Measurements from ENCODE around the gene BRMS1. TPM values are rescaled to one million over a fixed set of nuclear protein-coding genes. Genes with fewer than 3 reads are reported as not detected.

The BRMS1 gene
- total and polyA plus RNA-seq, 4 donors = 12.0 to 24.0 (median 20.3) TPM

DNA sequence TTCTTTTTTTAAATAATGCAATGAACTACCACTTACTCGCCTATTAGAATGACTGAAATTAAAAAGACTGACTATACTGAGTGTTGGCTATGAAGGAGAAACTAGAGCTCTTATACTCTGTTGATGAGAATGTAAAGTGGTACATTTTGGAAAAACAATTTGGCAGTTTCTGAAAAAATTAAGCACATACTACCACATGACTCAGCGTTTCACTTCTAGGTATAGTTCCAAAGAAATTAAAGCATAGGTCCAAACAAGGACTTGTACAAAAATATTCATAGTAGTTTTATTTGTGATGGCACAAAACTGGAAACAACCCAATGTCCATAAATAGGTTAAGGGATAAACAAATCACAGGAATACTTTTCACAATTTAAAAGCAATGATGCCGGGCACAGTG is 49.0 kb upstream of the BRMS1 start (continued):
- no peak for TF ChIP-seq ZBTB33 (IDR thresholded peaks at IDR 0.05)
- TF ChIP-seq, protein P1, sequence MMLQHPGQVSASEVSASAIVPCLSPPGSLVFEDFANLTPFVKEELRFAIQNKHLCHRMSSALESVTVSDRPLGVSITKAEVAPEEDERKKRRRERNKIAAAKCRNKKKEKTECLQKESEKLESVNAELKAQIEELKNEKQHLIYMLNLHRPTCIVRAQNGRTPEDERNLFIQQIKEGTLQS (IDR thresholded peaks at IDR 0.05) = no peak
- TF ChIP-seq EGR1 (IDR thresholded peaks at IDR 0.05; ENCODE audit: low read depth in 2 of 2) = no peak
- no peak for TF ChIP-seq TAF1 (conservative IDR thresholded peaks at IDR 0.05)

DNA sequence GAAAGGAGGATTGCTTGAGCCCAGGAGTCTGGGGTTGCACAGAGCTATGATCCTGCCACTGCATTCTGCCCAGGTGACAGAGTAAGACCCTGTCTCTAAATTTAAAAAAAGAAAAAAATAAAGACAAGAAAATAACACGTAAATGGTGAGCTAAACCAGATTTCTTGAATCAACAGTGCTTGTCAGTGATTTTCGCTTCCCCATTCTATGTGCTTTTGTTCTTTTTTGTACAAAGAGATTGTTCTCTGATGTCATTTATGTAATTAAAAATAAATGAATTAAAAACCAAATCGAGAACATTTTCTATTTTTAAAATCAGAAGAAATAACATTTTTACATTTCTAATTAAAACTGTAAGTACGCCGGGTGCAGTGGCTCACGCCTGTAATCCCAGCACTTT is 46.4 kb upstream of the BRMS1 start:
- no peaks in the 10 kb centered on the region for H3K9me3 ChIP-seq (ENCODE audit: control insufficient read depth in 4 of 4, low read length in 3 of 4)
- no peak overlapping the region for H3K4me3 ChIP-seq (ENCODE audit: low read depth in 1 of 3, low read length in 3 of 3)
- H3K27ac ChIP-seq (ENCODE audit: low read depth in 1 of 2, low read length in 2 of 2) = no peak overlapping the region
- H3K27me3 ChIP-seq (ENCODE audit: control insufficient read depth in 4 of 4, insufficient read depth in 4 of 4, low read length in 3 of 4) = no peaks in the 10 kb centered on the region
- H3K36me3 ChIP-seq (ENCODE audit: control insufficient read depth in 4 of 4, insufficient read depth in 3 of 4, low read depth in 1 of 4, low read length in 3 of 4) = no peaks in the 10 kb centered on the region
- H3K4me1 ChIP-seq (ENCODE audit: control insufficient read depth in 4 of 4, insufficient read depth in 4 of 4, low read length in 3 of 4) = peaks cover 0 to 1% (median 0%) of the 10 kb centered on the region in 4 donors
- 77% methylated on average over 6 of the region's 6 CpGs for WGBS
- no peak overlapping the region for H3K9ac ChIP-seq (ENCODE audit: low read depth in 1 of 2, low read length in 2 of 2)
- TF ChIP-seq, protein P2, sequence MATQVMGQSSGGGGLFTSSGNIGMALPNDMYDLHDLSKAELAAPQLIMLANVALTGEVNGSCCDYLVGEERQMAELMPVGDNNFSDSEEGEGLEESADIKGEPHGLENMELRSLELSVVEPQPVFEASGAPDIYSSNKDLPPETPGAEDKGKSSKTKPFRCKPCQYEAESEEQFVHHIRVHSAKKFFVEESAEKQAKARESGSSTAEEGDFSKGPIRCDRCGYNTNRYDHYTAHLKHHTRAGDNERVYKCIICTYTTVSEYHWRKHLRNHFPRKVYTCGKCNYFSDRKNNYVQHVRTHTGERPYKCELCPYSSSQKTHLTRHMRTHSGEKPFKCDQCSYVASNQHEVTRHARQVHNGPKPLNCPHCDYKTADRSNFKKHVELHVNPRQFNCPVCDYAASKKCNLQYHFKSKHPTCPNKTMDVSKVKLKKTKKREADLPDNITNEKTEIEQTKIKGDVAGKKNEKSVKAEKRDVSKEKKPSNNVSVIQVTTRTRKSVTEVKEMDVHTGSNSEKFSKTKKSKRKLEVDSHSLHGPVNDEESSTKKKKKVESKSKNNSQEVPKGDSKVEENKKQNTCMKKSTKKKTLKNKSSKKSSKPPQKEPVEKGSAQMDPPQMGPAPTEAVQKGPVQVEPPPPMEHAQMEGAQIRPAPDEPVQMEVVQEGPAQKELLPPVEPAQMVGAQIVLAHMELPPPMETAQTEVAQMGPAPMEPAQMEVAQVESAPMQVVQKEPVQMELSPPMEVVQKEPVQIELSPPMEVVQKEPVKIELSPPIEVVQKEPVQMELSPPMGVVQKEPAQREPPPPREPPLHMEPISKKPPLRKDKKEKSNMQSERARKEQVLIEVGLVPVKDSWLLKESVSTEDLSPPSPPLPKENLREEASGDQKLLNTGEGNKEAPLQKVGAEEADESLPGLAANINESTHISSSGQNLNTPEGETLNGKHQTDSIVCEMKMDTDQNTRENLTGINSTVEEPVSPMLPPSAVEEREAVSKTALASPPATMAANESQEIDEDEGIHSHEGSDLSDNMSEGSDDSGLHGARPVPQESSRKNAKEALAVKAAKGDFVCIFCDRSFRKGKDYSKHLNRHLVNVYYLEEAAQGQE (IDR thresholded peaks at IDR 0.05) = no peak
- TF ChIP-seq FOXA2 (IDR thresholded peaks at IDR 0.05) (no peak), JUND (IDR thresholded peaks at IDR 0.05) (no peak), YY1 (IDR thresholded peaks at IDR 0.05) (no peak), NR2F2 (IDR thresholded peaks at IDR 0.05) (no peak), EGR1 (IDR thresholded peaks at IDR 0.05; ENCODE audit: low read depth in 2 of 2) (no peak), ZBTB33 (IDR thresholded peaks at IDR 0.05) (no peak), SP1 (IDR thresholded peaks at IDR 0.05) (no peak), RXRA (IDR thresholded peaks at IDR 0.05) (no peak), TAF1 (conservative IDR thresholded peaks at IDR 0.05) (no peak), HNF4G (IDR thresholded peaks at IDR 0.05) (no peak), HNF4A (conservative IDR thresholded peaks at IDR 0.05) (no peak), GABPA (IDR thresholded peaks at IDR 0.05 in 1 of 2, conservative IDR thresholded peaks at IDR 0.05 in 1 of 2) (no peak), RAD21 (IDR thresholded peaks at IDR 0.05) (no peak), FOXA1 (IDR thresholded peaks at IDR 0.05) (no peak), MAX (IDR thresholded peaks at IDR 0.05) (no peak)
- TF ChIP-seq, protein P3, sequence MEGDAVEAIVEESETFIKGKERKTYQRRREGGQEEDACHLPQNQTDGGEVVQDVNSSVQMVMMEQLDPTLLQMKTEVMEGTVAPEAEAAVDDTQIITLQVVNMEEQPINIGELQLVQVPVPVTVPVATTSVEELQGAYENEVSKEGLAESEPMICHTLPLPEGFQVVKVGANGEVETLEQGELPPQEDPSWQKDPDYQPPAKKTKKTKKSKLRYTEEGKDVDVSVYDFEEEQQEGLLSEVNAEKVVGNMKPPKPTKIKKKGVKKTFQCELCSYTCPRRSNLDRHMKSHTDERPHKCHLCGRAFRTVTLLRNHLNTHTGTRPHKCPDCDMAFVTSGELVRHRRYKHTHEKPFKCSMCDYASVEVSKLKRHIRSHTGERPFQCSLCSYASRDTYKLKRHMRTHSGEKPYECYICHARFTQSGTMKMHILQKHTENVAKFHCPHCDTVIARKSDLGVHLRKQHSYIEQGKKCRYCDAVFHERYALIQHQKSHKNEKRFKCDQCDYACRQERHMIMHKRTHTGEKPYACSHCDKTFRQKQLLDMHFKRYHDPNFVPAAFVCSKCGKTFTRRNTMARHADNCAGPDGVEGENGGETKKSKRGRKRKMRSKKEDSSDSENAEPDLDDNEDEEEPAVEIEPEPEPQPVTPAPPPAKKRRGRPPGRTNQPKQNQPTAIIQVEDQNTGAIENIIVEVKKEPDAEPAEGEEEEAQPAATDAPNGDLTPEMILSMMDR (IDR thresholded peaks at IDR 0.05; ENCODE audit: low read depth, low read length, missing input control) = no peak
- TF ChIP-seq, protein P1 (IDR thresholded peaks at IDR 0.05) = no peak
- DNase-seq (ENCODE audit: low spot score) = no peak
